ENCODE measurements around the gene SHC2. TPM values are rescaled to one million over a fixed set of nuclear protein-coding genes. Genes with fewer than 3 reads are reported as not detected.

The SHC2 gene
- total and polyA plus RNA-seq, 9 of the 15 experiments (the other 6 are each of a cell fraction or from before 2014, with no cell fraction given) = 0.14 to 0.36 (median 0.17) TPM; not detected in 5

- CTCF ChIA-PET (ENCODE audit: low intra/inter-chr PET ratio) = no interaction called here
- H3K9me1 ChIP-seq (ENCODE audit: control insufficient read depth, insufficient read depth, low read length) = no peaks in the 10 kb centered on the region
- FAIRE-seq (no peak), DNase-seq (ENCODE audit: extremely low read depth in 1 of 4, low spot score in 3 of 4) (peak in 1 of 4 experiments; percentile 13), ATAC-seq (no peak)
- 0 out of 2 replicates have a peak, but pooled peaks cover 9% of the 10 kb centered on the region for H4K20me1 ChIP-seq (replicated peaks; ENCODE audit: control insufficient read depth, insufficient read depth, low read length)
- TF ChIP-seq EZH2 (IDR thresholded peaks at IDR 0.05; ENCODE audit: borderline replicate concordance, low read depth, low read length) = peak; percentile 84; the same call in 1 of the 2 replicates
- peak; percentile 22 for TF ChIP-seq CHD7 (IDR thresholded peaks at IDR 0.05; ENCODE audit: low read depth, low read length)
- no peak for TF ChIP-seq YBX1 (IDR thresholded peaks at IDR 0.05)
- no peak for TF ChIP-seq CREB1 (IDR thresholded peaks at IDR 0.05)
- TF ChIP-seq CREB1 (CRISPR knock-in tag; IDR thresholded peaks at IDR 0.05) = 0 out of 2 replicates have a peak, but pooled peaks have one; percentile 17
- TF ChIP-seq PCBP1 (IDR thresholded peaks at IDR 0.05; ENCODE audit: low read depth, low read length, poor library complexity, severe bottlenecking) = no peak
- H3K79me2 ChIP-seq (ENCODE audit: control insufficient read depth, insufficient read depth, low read length) = no peaks in the 10 kb centered on the region
- no peak overlapping the region for H3K27ac ChIP-seq (ENCODE audit: extremely low read depth, low read depth, low read length)
- H3K4me2 ChIP-seq (ENCODE audit: insufficient read depth, low read length) = no peak overlapping the region; the same call in 1 of the 2 replicates
- peaks cover 31 to 73% of the 10 kb centered on the region in 2 experiments for H3K27me3 ChIP-seq (ENCODE audit: control insufficient read depth in 2 of 2, insufficient read depth in 2 of 2, low read length in 2 of 2)
- intact Hi-C loops (cut with micrococcal nuclease) (no loop called here), in situ Hi-C loops (cut with MboI) (no loop called here)
- no peak overlapping the region for H2AFZ ChIP-seq (ENCODE audit: low read depth, low read length)
- no peak overlapping the region for H3K4me3 ChIP-seq
- H3K9me3 ChIP-seq (replicated peaks; ENCODE audit: control insufficient read depth, insufficient read depth, low read depth, low read length) = no peaks in the 10 kb centered on the region
- no TSS peak for BruUV-seq (replicated peaks)
- 0 out of 4 replicates have a peak overlapping the region, but pooled peaks of 1 of the 2 experiments have one; percentile 10 for H3K9ac ChIP-seq (ENCODE audit: insufficient read depth in 1 of 2, low read depth in 2 of 2, low read length in 2 of 2)
- WGBS (ENCODE audit: insufficient coverage, low coverage, missing lambda C conversion rate) = 5% methylated on average over 20 of the region's 23 CpGs
- H3K4me1 ChIP-seq (replicated peaks in 1 of 2; ENCODE audit: control insufficient read depth in 2 of 2, insufficient read depth in 2 of 2, low read length in 2 of 2) = peaks cover 3 to 65% of the 10 kb centered on the region in 2 experiments; a peak in 2 of 5 replicates
- POLR2A ChIA-PET = interaction anchor here (0.9 kb wide), 1 partner anchor 51 kb away, joined by 3 read pairs; the partner anchor contains the start of gene SHC2
- H3K36me3 ChIP-seq (ENCODE audit: control insufficient read depth, insufficient read depth, low read length) = no peaks in the 10 kb centered on the region
Observed at GRCh38 chr19:409516-410242, 51.2 kb downstream of the SHC2 start.

Data from K562 (cell line).